Measurements from ENCODE around the gene GPR107.

DNA sequence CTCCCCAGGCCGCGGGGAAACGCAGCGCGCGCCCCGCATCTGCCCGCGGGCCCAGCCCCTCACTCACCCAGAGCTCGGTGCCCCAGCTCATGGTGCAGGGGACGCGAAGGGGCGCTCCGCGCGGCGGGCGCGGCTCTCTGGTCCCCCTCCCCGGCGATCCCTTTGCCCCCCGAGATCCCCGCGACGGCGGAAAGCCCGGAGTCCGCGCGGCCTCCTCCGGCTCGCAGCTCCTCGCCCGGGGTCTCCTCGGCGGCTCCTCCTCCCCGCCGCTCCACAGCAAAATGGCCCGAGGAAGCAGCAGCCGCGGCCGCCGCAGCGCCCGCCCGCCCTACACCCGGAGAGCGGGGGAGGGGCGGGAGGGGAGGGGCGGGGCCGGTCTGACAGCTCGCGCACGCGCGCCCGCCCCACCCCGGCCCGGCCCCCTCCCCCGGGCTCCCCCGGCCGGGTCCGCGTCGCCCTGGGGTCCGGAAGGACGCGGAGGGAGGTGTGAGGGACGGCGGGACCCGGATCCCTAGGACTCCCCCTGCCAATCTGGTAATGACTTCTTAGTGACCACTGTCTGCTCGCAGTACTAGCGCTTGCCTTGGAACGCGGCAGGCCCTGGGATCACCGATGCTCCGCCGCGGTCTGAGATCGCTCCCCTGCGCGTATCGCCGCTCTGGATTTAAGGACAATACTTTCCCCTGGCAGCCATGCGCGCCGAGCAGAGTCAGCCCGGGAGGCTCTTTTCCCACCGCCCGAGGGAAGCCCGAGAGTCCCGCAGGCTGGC lies 10.6 kb upstream of the GPR107 start, which contains the start of gene FNBP1:
- TF ChIP-seq EZH2phosphoT487 (IDR thresholded peaks at IDR 0.05; ENCODE audit: insufficient read depth, low read depth): no peak
- TF ChIP-seq EZH2 (IDR thresholded peaks at IDR 0.05; ENCODE audit: insufficient read depth, poor library complexity, severe bottlenecking): no peak

Data from GM23248 (cell line).